ENCODE results near the gene FKRP. TPM values are rescaled to one million over a fixed set of nuclear protein-coding genes. Genes with fewer than 3 reads are reported as not detected.

FKRP gene
- total and polyA plus RNA-seq, 2 donors (not counting 1 experiment from before 2014, with no cell fraction given): 11.8 to 12.2 TPM

DNA sequence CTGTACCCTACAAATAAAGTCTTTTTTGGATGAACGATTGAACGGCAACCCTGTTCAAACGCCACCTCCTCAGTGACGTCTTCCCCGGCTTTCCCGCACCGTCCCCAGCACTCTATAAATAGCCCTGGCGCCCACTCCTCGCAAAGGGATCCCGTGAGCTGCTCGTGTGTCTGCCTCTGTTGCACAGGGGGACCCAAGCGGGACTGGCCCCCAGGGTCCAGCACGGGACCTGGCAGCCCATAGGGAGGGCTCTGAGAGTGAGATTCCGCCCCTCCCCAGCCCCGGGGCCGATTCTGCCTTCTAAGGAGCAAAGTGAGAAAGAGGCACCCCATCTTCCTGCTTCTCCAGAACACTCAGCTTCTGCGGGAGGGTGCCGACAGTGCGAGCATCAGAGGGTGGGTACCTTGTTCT, 8.1 kb upstream of the FKRP start:
- peaks cover 18% of the 10 kb centered on the region for H3K36me3 ChIP-seq (ENCODE audit: control insufficient read depth, insufficient read depth, low read length)
- peaks cover 73% of the 10 kb centered on the region for H3K79me2 ChIP-seq (ENCODE audit: control insufficient read depth, insufficient read depth, low read length)
- no peak overlapping the region for H3K27ac ChIP-seq (ENCODE audit: insufficient read depth, low read length)
- H2AFZ ChIP-seq (ENCODE audit: low read length): no peak overlapping the region
- peaks cover 6% of the 10 kb centered on the region for H3K4me1 ChIP-seq (ENCODE audit: control insufficient read depth, extremely low read depth, insufficient read depth, low read length)
- H3K9me3 ChIP-seq (ENCODE audit: control insufficient read depth, insufficient read depth, low read depth, low read length): no peaks in the 10 kb centered on the region
- TF ChIP-seq EZH2 (IDR thresholded peaks at IDR 0.05; ENCODE audit: low read length, missing control alignments): no peak
- TF ChIP-seq, protein P1, sequence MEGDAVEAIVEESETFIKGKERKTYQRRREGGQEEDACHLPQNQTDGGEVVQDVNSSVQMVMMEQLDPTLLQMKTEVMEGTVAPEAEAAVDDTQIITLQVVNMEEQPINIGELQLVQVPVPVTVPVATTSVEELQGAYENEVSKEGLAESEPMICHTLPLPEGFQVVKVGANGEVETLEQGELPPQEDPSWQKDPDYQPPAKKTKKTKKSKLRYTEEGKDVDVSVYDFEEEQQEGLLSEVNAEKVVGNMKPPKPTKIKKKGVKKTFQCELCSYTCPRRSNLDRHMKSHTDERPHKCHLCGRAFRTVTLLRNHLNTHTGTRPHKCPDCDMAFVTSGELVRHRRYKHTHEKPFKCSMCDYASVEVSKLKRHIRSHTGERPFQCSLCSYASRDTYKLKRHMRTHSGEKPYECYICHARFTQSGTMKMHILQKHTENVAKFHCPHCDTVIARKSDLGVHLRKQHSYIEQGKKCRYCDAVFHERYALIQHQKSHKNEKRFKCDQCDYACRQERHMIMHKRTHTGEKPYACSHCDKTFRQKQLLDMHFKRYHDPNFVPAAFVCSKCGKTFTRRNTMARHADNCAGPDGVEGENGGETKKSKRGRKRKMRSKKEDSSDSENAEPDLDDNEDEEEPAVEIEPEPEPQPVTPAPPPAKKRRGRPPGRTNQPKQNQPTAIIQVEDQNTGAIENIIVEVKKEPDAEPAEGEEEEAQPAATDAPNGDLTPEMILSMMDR (conservative IDR thresholded peaks at IDR 0.05 in 1 of 2, IDR thresholded peaks at IDR 0.05 in 1 of 2; ENCODE audit: low read depth in 1 of 2, low read length in 2 of 2): no peak
- no peaks in the 10 kb centered on the region for H4K20me1 ChIP-seq (ENCODE audit: control insufficient read depth, extremely low read depth, insufficient read depth, low read length)
- no peak for DNase-seq (ENCODE audit: low read depth in 2 of 2)
- no peak overlapping the region for H3K9ac ChIP-seq (ENCODE audit: insufficient read depth, low read length)
- no peak overlapping the region for H3K4me3 ChIP-seq (replicated peaks in 1 of 4; ENCODE audit: control extremely low read depth in 1 of 4, insufficient read depth in 1 of 4, low read depth in 3 of 4, low read length in 4 of 4)
- no peaks in the 10 kb centered on the region for H3K27me3 ChIP-seq (ENCODE audit: control insufficient read depth, insufficient read depth, low read length)
- no peak overlapping the region for H3K4me2 ChIP-seq (ENCODE audit: extremely low read depth, insufficient read depth, low read length)

GRCh38 chr19:46739290-46739771, 6.5 kb upstream of the FKRP start:
- TF ChIP-seq EZH2 (IDR thresholded peaks at IDR 0.05; ENCODE audit: low read length, missing control alignments): no peak
- TF ChIP-seq, protein P1 (conservative IDR thresholded peaks at IDR 0.05 in 1 of 2, IDR thresholded peaks at IDR 0.05 in 1 of 2; ENCODE audit: low read depth in 1 of 2, low read length in 2 of 2): no peak
- H3K4me2 ChIP-seq (ENCODE audit: extremely low read depth, insufficient read depth, low read length): no peak overlapping the region
- no peak overlapping the region for H2AFZ ChIP-seq (ENCODE audit: low read length)
- no peaks in the 10 kb centered on the region for H3K9me3 ChIP-seq (ENCODE audit: control insufficient read depth, insufficient read depth, low read depth, low read length)
- peak overlapping the region; percentile 34 for H3K27ac ChIP-seq (ENCODE audit: insufficient read depth, low read length)
- no peak for DNase-seq (ENCODE audit: low read depth in 2 of 2)
- H3K36me3 ChIP-seq (ENCODE audit: control insufficient read depth, insufficient read depth, low read length): peaks cover 8% of the 10 kb centered on the region
- H3K4me1 ChIP-seq (ENCODE audit: control insufficient read depth, extremely low read depth, insufficient read depth, low read length): peaks cover 6% of the 10 kb centered on the region
- H3K27me3 ChIP-seq (ENCODE audit: control insufficient read depth, insufficient read depth, low read length): no peaks in the 10 kb centered on the region
- H4K20me1 ChIP-seq (ENCODE audit: control insufficient read depth, extremely low read depth, insufficient read depth, low read length): no peaks in the 10 kb centered on the region
- peaks cover 77% of the 10 kb centered on the region for H3K79me2 ChIP-seq (ENCODE audit: control insufficient read depth, insufficient read depth, low read length)
- no peak overlapping the region for H3K9ac ChIP-seq (ENCODE audit: insufficient read depth, low read length)
- no peak overlapping the region for H3K4me3 ChIP-seq (replicated peaks in 1 of 4; ENCODE audit: control extremely low read depth in 1 of 4, insufficient read depth in 1 of 4, low read depth in 3 of 4, low read length in 4 of 4)

DNA sequence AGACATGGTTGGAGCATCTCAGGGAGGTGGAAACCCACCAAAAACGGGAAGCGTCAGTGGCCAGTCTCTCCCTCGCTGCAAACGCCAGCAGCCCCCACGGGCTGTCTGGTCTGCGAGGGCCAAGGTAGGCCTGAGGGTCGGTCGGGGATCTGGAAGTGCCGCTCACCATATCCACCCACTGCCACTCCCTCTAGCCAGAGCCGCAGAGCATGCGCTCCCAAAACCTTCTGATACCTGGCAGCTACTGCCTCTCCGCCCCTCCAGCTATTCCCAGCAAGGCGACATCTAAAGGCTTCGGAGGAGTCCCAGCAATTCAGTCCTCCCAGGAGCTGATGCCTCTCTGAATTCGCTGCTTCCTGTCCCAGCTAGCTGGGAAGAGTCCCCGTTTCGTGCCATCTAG, 4.4 kb upstream of the FKRP start:
- DNase-seq (ENCODE audit: low read depth in 2 of 2): no peak
- Histone ChIP-seq H3K27ac (ENCODE audit: insufficient read depth, low read length) (no peak overlapping the region), H3K9me3 (ENCODE audit: control insufficient read depth, insufficient read depth, low read depth, low read length) (no peaks in the 10 kb centered on the region), H2AFZ (ENCODE audit: low read length) (no peak overlapping the region), H4K20me1 (ENCODE audit: control insufficient read depth, extremely low read depth, insufficient read depth, low read length) (no peaks in the 10 kb centered on the region), H3K4me1 (ENCODE audit: control insufficient read depth, extremely low read depth, insufficient read depth, low read length) (peaks cover 8% of the 10 kb centered on the region), H3K27me3 (ENCODE audit: control insufficient read depth, insufficient read depth, low read length) (no peaks in the 10 kb centered on the region), H3K36me3 (ENCODE audit: control insufficient read depth, insufficient read depth, low read length) (peaks cover 7% of the 10 kb centered on the region), H3K4me3 (replicated peaks in 1 of 4; ENCODE audit: control extremely low read depth in 1 of 4, insufficient read depth in 1 of 4, low read depth in 3 of 4, low read length in 4 of 4) (no peak overlapping the region), H3K9ac (ENCODE audit: insufficient read depth, low read length) (no peak overlapping the region), H3K4me2 (ENCODE audit: extremely low read depth, insufficient read depth, low read length) (no peak overlapping the region), H3K79me2 (ENCODE audit: control insufficient read depth, insufficient read depth, low read length) (peaks cover 93% of the 10 kb centered on the region)
- TF ChIP-seq, protein P1 (conservative IDR thresholded peaks at IDR 0.05 in 1 of 2, IDR thresholded peaks at IDR 0.05 in 1 of 2; ENCODE audit: low read depth in 1 of 2, low read length in 2 of 2): no peak
- TF ChIP-seq EZH2 (IDR thresholded peaks at IDR 0.05; ENCODE audit: low read length, missing control alignments): no peak
